Stimulated activated CD4-positive, alpha-beta T cell treated with anti-CD3 and anti-CD28 coated beads, Interleukin-1b, Interleukin-23, amount 100 ng/mL, for 24 hours (primary cell): ENCODE measurements around the gene ATRN.

Experiments
- DNase-seq, 4 experiments: peaks; one replicate each; pipeline ENCODE4 v3.0.0-alpha.2; 2020; ENCODE audit warnings: low read depth in 4 of 4, low spot score in 1 of 4

The ATRN gene

DNA sequence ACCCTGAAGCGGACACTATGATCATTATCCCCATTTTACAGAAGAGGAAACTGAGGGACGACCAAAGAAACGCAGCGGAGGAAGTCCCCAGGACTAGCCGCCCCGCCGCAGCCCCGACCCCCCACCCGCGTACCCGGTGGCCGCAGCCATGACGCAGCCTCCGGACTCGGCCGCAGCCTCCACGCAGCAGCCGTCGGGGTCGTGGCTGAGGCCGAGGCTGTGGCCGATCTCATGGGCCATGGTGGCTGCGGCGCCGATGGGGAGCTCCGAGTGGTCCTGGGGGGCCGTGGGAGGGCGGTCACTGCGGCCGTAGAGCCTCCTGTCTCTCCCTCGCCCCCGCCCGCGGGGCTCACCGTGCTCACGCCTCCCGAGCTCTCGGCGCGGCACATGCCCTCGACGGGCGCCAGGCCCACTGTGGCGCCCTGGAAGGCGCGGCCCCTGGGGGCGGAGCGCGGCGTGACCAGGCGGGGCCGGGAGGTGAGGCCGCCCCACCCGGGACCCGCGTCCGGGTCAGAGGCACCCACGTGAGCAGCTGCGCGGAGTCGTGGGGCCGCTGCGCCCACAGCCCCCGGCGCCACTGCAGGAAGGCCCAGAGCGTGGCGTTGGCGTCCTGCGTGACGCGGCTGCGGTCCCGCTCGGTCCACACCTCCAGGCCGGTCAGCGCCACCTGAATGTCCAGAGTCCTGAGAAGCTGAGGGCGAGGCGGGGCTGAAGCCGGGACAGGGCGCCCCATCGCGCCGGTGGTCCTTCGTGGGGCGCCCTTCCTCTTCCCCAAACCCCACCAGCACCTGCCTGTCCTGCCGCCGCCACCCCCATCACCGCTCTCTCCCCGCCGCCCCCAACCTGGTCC lies 202.6 kb downstream of the ATRN start:
- DNase-seq: no peak

DNA sequence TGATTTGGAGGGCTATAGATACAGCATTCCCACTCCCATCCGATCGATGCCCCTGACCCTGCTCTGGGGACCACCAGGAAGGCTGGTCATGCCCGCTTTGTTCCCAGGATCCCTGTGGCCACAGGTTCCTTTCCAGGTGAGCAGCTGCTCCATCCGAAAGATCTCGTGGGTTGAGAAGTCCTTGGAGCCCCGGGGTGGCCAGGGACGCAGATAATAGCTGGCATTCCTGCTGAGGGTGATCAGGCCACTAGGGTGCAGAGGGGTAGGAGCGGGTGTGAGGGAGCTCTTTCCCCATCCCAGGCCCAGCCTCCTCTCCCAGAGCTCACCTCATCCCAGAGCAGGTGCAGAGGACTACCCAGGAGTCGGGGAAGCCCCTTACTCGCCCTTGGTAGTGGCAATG lies 203.6 kb downstream of the ATRN start:
- no peak for DNase-seq

DNA sequence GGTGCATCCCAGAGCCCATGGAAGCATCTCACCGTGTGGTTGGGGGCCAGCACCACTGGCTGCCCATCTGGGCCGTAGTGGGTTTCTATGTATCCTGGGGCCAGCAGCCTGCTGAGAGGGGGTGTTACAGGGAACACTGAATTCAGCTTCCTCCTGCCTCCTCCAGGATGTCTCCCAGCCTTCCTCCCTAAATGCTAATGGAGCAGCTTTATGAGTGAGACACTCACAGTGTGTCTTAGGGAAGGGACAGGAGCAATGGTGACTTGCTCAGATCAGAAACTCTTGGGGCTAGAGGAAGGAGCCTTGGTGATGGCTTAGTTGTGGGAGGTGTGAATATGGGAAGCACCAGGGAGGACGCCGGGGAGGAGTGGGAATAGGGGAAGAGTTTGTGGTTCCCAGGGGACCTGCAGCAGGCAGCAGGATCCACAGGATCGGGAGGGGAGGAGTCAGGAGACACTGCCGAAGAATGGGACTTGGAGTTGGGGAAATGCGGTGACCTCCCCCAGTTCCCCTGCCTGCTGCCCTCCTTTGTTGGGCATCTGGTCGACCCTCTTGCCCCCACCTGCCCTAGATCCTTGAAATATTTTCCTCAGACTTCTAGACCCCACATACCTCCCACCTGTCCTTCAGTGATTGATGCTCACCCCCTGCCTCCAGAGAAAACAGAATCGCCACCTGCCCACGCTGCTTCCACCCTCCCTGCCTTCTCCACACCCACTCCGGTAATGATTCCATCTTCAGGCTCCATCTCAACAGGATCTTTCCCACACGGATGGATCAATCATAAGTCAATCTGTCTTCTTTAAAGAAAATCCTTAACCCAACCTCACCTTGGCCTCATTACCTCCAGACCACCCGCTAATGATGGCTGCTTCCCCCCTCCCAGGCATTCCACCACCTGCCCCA lies 204.4 kb downstream of the ATRN start:
- DNase-seq: no peak

DNA sequence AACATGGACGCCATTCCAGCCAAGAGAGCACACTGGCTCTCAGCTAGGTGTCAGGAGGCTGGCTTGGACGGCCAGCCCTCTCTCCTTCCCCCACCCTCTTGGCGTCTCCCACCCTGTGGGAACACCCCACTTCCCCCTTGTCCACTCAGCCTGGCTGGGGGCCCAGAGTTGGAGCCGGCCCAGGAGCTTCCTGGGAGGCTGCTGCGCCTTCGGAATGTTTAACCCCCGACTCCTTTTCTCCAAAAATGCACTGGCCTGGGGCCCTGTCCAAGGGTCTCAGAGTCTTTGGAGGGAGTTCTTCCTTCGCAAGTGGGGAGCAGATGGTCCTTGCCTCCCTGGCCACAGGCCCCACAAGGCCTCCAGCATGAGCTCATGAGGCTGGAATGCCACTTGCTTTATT lies 206.9 kb downstream of the ATRN start:
- no peak for DNase-seq

DNA sequence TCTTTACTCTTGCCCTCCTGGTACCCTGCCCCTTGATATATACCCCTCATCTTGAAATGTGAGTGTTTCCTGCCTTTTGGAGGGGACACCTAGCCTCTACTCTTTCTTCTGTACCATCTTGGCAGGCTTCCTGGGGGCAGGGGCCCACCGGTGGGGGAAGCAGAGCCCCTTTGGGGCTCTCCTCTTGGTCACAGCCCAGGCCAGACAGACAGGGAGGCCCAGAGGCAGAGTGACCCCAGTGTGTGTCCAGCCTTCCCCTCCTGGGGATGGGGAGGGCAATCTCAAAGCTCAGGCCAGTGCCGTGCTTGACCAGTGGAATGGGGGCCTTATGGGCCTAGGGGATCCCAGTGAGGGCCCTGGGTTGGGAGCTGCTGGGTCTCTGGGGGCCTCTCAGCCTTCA lies 207.4 kb downstream of the ATRN start:
- DNase-seq: no peak

DNA sequence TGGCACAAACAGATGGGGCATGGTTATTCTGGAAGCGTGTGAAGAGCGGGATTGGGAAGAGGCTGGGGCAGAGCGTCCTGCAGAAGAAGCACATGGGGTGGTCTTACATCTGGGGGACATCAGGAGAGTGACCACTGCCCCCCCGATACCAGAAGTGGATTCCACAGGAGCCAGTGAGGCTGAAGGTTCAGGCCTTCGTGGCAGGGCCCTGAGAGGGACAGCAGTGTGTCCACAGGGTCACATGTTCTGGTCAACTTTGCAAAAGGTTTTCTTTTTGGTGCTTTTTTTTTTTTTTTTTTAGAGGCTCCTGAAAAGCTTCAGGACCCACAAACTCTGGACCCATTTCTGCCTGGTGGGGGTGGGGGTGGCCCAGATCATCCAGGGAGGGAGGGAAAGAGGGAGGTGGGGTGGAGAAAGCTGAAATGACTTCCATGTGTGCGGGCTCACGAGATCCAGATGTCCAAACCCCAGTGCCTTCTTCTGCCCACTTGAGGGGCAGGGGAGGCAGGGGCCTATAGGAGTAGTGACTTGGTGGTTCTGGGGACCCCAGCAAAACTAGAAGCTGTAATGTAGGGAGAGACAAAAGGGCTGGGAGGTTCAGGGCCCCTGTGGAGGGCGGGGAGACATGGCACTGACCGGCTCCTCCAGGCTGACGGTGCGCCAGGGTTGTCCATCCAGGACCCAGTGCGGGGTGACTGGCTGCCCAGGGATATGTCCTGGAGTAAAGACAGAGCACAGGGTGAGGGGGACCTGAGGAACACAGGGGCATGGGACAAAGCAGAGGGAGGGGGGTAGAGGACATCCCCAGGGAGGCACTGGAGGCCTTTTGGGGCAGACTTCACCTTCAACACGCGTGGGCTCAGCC lies 208.3 kb downstream of the ATRN start:
- no peak for DNase-seq

DNA sequence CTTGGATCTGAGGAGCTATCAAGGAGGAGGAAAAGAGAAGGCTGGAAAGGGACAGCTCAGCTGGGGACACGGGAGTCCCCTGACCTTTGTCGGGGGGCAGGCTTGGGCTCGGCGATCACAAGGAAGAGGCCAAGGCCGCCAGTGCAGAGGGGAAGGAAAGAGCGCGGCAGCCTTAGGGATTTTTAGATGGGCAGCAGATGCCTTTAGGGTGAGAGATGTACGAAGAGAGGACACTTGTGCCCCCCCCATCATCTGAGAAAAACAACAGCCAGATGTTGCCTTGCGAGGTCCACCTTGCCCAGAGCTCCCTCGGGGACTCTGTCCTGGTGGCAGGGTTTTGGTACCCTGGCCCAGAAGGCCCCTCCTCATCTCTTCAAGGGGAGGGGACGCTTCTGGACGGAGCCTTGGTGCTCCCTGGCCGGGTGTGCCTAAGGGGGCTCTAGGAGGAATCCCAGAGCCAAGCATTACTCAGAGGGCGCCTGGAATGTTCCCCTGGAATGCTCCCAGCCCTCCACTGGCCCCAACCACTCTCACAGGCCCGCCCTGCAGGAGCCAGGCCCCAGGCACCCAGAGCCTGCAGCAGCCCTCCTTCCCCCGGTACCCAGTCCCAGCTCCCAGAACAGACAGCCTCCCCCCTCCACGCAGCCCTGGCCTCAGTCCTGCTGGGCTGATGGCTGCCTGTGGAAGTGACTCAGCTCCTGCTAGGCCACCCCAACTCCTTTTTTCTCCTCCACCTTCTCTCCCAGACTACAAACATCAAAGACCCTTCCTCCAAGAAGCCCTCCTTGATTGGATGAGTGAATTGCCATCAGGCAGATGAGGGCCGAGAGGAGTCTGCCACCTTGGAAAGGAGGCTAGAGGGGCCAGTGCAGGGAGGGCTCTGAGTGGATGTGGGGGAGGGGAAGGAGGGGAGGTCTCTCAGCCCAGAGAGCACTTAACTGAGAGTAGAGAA lies 209.2 kb downstream of the ATRN start:
- DNase-seq: no peak

DNA sequence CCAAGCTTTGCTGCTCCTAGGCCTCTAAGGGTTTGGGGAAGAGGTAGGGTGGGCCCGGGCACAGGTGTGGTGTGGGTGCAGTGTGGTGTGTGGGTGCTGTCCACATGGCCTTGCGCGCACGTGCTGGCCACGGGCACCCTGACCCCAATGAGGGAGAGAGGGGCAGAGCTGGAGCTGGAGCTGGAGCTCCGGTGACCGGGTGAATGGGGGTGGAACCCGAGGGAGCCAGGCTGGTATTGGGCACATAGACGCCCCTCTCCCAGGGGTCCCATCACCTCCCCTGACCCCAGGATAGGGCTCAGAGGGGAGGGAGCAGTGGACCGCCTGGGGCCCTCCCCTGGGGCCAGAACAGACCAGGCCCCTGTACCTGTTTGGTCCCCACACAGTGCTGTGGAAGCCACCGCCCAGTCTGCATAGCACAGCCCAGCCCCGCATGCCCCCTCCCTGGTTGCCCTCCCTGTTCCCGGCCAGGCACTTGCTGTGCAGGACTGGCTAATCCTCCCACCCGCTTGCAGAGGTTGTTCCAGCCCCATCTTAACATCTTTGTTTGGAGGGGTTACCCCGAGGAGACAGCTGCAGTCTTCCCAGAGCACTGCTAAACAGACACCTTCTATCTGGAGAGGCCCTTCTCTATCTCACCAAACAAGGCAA lies 210.0 kb downstream of the ATRN start:
- no peak for DNase-seq

DNA sequence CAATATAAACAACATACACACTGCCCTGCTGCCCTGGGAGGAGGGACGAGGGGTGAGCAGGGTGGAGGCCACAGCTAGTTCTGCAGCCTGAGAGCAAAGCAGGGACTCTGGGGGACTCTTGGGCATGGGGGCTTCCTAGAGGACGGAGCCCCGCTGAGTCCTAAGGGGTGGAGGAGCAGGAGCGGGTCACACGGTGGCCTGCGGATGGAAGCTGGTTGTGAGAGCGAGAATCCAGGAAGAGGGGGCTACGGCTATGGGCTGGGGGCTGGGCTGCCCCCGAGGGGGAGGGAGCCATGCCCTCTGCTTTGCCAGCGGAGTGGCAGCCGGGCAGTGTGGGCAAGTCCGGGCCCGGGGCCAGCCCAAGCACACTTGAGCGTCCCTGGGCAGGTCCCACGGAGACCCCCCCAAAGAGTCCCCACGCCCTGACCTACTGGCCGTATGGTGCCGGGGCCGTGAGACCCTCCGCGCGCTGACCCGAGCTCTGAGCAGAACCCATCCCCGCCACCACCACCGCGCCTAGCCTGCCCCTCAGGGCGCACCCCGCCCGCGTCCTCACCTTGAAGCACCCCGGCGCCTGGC lies 210.6 kb downstream of the ATRN start:
- DNase-seq: no peak

DNA sequence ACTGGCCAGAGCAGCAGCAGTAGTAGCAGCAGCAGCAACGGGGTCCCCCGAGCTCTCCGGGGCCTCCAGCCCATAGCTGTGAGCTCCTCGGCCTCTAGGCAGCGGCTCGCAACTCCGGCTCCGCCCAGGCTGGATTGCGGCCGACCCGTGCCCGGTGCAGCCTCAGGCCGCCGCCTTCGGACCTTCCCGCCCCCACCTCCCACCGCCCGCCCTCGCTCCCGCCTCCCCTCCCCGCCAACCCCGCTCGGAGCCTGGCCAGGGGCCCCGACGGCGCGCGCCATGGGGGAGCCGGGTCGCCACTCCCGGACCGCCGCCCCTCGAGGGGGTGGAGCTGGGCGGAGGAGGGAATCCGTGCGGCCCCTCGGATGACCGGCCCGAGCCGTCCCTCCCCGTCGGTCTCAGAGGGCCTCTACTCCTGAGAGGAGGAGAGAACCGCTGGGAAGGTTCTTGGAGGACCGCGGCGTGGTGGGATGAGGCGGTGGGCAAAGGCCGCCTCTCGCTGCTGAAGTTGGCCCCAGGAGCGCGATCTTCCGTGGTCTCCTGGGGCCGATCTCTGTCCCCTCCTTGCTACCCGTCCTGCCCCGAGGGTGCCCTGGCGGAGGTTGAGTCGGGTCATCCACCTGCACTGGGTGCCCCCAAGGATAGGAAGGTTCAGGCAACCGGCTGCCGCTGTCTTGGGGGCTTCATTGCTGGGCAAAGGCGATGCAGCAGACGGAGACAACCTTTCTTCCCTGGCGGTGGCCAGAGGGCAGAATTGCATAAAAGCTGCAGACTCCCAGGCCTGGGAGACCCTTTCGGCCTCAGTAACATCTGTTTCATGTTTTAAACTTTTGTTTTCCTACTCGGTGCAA lies 211.3 kb downstream of the ATRN start, which contains the start of gene ADAM33:
Gene ADAM33 (minus strand): TSS at position 80 of the 851 bp plus-strand sequence. CDS start 6 bp downstream, at position 74.
- DNase-seq: no peak

DNA sequence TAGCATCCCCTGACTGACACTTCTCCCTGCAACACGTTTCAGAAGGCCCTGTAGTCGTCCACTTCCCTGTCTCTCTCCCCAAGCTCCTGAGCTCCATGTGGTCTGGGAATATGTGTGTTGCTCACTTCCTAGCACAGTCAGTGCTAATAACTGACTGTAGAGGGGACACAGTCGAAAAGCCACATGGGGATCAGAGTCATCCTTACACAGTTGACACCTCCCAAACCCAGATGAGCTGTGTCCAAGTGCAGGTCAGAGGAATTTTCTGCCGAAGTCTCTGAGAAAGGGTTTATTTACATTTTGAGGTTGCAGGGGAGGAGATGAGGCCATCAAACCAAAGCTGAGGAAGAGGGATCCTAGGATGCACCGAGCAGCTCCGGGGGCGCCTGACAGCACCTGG lies 214.5 kb downstream of the ATRN start:
- no peak for DNase-seq

DNA sequence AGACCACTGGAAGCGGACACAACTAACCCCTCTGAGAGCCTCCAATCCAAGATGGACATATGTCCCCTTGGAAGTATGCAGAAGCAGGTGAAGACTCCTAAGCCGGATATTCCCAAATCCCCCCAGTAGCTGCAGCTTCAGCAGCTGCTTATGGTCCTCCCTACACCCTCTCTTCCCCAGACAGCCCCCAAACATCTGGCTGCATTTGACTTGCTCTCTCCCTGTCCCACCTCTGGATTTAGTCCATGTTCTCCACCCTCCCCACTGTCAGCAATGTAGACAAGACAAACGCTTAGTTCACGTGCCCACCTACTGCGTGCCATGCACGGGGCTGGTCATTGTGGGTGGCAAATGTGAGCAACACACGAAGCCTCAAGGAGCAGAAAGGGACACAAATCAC lies 215.6 kb downstream of the ATRN start:
- DNase-seq: no peak

DNA sequence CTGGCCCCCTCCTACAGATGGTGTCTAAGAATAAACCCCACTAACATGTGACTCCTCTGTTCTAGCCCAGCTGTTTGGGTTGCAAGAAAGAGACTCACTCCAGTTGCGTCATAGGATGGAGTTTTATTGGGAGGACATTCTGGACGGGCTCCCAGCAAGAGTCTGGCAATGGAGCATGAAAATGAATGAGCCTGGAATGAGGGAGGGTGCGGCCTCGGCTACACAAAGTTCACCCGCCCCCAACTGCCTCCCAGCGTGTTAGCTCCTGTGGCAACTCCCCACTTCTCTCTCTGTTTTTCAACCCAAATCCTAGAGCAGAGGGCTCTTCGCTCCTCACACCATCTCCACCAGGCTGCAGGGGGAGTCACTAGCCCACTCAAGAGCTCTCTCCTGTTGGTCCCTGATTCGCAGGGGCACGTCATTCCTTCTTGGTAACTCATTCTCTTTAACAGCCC lies 216.1 kb downstream of the ATRN start:
- no peak for DNase-seq

DNA sequence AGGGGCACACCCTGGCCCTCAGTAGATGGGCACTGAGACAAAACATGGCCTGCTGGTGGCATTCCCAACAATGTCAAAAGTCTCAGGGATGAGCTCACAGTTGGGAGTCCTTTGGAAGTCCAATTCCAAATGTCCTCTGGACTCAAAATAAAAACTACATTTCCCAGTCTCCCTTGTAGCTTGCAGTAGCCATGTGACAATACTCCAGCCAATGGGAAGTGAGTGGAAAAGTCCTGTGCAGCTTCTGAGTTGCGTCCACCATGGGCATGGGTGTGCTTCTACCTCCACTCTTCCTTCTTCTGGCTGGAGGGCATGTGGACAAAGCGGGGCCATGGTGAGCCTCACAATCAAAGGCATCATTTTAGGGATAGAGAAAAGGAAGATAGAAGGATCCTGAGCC lies 216.8 kb downstream of the ATRN start:
- DNase-seq: no peak

DNA sequence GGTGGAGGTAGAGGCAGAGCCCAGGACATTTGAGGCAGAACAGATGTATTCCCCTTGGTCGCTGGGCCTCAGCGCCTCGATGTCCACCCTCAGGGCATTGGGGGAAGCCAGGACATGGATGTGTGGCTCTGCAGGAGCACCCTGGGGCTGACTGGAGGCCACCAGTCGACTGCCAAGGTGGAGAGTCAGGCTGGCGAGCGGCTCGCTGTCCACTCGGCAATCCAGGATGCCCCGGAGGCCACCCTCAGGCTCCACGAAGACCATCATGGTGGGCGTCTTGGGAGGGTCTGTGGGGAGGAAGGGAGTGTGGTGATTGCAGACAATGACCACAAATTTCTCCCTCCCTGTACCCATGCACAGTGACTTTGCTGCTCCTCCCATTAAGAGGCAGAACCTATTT lies 219.2 kb downstream of the ATRN start:
- DNase-seq: no peak

DNA sequence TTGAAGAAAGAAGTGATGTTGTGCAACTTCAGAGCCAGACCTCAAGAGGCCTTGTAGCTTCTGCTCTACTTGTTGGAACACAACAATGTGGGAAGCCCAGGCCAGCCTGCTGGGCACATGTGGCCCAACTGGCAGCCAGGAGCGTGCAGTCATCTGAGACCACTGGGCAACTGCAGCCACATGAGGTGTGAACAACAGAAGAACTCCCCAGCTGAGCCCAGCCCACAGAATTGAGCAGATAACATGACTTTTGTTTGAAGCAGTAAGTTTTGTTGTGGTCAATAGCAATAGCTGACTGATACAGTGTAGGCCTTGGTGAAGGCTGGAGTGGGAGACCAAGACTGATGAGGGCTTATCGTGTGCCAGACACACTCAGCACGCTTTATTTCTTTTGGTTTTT lies 219.6 kb downstream of the ATRN start:
- DNase-seq: no peak

DNA sequence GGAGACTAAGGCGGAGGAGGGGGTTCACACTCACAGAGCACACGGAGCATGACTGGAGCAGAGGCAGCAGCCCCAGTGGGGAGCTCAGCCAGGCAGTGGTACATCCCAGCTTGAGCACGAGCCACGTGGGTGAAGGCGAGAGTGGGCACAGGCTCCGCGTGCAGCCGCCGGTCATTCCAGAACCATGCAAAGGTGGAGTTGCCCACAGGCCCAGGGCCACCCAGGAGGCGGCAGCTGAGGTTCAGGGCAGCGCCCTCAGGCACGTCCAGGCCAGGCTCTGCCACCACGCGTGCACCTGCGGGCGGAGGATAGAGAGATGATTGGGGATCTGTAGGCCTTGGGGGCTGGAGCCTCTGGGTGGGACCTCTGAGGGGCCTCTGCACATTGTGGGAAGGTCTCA lies 220.5 kb downstream of the ATRN start:
- no peak for DNase-seq

DNA sequence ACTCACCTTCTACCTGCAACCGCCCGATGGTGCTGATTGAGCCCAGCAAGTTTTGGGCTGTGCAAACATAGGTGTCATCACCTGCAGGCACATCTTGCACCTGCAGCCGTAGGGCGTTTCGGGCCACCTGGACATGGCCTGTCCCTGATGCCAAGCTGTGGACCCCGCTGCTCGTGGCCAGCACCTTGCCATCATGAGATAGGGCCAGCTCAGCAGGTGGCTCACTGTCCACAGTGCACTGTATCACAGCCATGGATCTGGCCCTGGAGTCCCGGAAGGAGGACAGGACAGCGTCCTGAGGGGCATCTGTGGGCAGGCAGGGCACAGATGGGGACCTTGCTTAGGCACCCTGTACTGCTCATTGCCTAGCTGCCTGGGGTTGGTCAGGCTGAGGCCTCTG lies 221.1 kb downstream of the ATRN start:
- no peak for DNase-seq
